ENCODE data around the gene EXOG.

The EXOG gene

GRCh38 chr3:38573111-38573510 lies 77.0 kb downstream of the EXOG start:
- no peak overlapping the region for H2AFZ ChIP-seq (ENCODE audit: low read depth, low read length)
- H3K4me3 ChIP-seq (ENCODE audit: low read length), result no peak overlapping the region
- H3K36me3 ChIP-seq (replicated peaks; ENCODE audit: low read depth, low read length), result no peaks in the 10 kb centered on the region
- no peaks in the 10 kb centered on the region for H3K27me3 ChIP-seq (ENCODE audit: low read depth, low read length)
- no peak overlapping the region for H3K27ac ChIP-seq (ENCODE audit: low read length)
- TF ChIP-seq CTCF (IDR thresholded peaks at IDR 0.05; ENCODE audit: low read depth, low read length), result no peak
- TF ChIP-seq EZH2phosphoT487 (IDR thresholded peaks at IDR 0.05; ENCODE audit: low read depth), result no peak
- H4K20me1 ChIP-seq (ENCODE audit: insufficient read depth, low read length), result no peaks in the 10 kb centered on the region
- no peak overlapping the region for H3K4me2 ChIP-seq (ENCODE audit: low read length)
- H3K9me3 ChIP-seq (ENCODE audit: insufficient read depth, low read length), result no peaks in the 10 kb centered on the region
- H3K9ac ChIP-seq (ENCODE audit: low read length), result no peak overlapping the region
- no peaks in the 10 kb centered on the region for H3K79me2 ChIP-seq (ENCODE audit: low read length)
- H3K4me1 ChIP-seq (ENCODE audit: low read length), result no peaks in the 10 kb centered on the region

- H3K27me3 ChIP-seq (ENCODE audit: low read depth, low read length), result no peaks in the 10 kb centered on the region
- H3K4me3 ChIP-seq (ENCODE audit: low read length), result no peak overlapping the region
- H3K27ac ChIP-seq (ENCODE audit: low read length), result no peak overlapping the region
- H3K9me3 ChIP-seq (ENCODE audit: insufficient read depth, low read length), result no peaks in the 10 kb centered on the region
- H4K20me1 ChIP-seq (ENCODE audit: insufficient read depth, low read length), result no peaks in the 10 kb centered on the region
- no peak overlapping the region for H3K9ac ChIP-seq (ENCODE audit: low read length)
- H3K4me2 ChIP-seq (ENCODE audit: low read length), result no peak overlapping the region
- H3K36me3 ChIP-seq (replicated peaks; ENCODE audit: low read depth, low read length), result no peaks in the 10 kb centered on the region
- H3K4me1 ChIP-seq (ENCODE audit: low read length), result no peaks in the 10 kb centered on the region
- H3K79me2 ChIP-seq (ENCODE audit: low read length), result no peaks in the 10 kb centered on the region
- H2AFZ ChIP-seq (ENCODE audit: low read depth, low read length), result no peak overlapping the region
- no peak for TF ChIP-seq EZH2phosphoT487 (IDR thresholded peaks at IDR 0.05; ENCODE audit: low read depth)
- TF ChIP-seq CTCF (IDR thresholded peaks at IDR 0.05; ENCODE audit: low read depth, low read length), result no peak
Measured at GRCh38 chr3:38573556-38573955, 77.4 kb downstream of the EXOG start.

GRCh38 chr3:38574411-38575278 lies 78.5 kb downstream of the EXOG start:
- Histone ChIP-seq H3K36me3 (replicated peaks; ENCODE audit: low read depth, low read length) (no peaks in the 10 kb centered on the region), H3K9ac (ENCODE audit: low read length) (no peak overlapping the region), H3K79me2 (ENCODE audit: low read length) (no peaks in the 10 kb centered on the region), H3K27me3 (ENCODE audit: low read depth, low read length) (no peaks in the 10 kb centered on the region), H3K27ac (ENCODE audit: low read length) (no peak overlapping the region), H2AFZ (ENCODE audit: low read depth, low read length) (no peak overlapping the region), H3K4me1 (ENCODE audit: low read length) (peaks cover 3% of the 10 kb centered on the region), H3K4me2 (ENCODE audit: low read length) (no peak overlapping the region), H3K9me3 (ENCODE audit: insufficient read depth, low read length) (no peaks in the 10 kb centered on the region), H3K4me3 (ENCODE audit: low read length) (no peak overlapping the region), H4K20me1 (ENCODE audit: insufficient read depth, low read length) (no peaks in the 10 kb centered on the region)
- no peak for TF ChIP-seq CTCF (IDR thresholded peaks at IDR 0.05; ENCODE audit: low read depth, low read length)
- TF ChIP-seq EZH2phosphoT487 (IDR thresholded peaks at IDR 0.05; ENCODE audit: low read depth), result no peak

- H3K27ac ChIP-seq (ENCODE audit: low read length), result no peak overlapping the region
- TF ChIP-seq CTCF (IDR thresholded peaks at IDR 0.05; ENCODE audit: low read depth, low read length), result no peak
- TF ChIP-seq EZH2phosphoT487 (IDR thresholded peaks at IDR 0.05; ENCODE audit: low read depth), result no peak
Measured at GRCh38 chr3:38575279-38575843, 79.2 kb downstream of the EXOG start.

More at GRCh38 chr3:38575279-38575843, 79.2 kb downstream of the EXOG start:
- Histone ChIP-seq H3K27me3 (ENCODE audit: low read depth, low read length) (no peaks in the 10 kb centered on the region), H3K9me3 (ENCODE audit: insufficient read depth, low read length) (no peaks in the 10 kb centered on the region), H3K36me3 (replicated peaks; ENCODE audit: low read depth, low read length) (no peaks in the 10 kb centered on the region), H2AFZ (ENCODE audit: low read depth, low read length) (no peak overlapping the region), H3K9ac (ENCODE audit: low read length) (no peak overlapping the region), H3K4me1 (ENCODE audit: low read length) (peaks cover 10% of the 10 kb centered on the region), H3K4me2 (ENCODE audit: low read length) (no peak overlapping the region), H4K20me1 (ENCODE audit: insufficient read depth, low read length) (no peaks in the 10 kb centered on the region), H3K79me2 (ENCODE audit: low read length) (no peaks in the 10 kb centered on the region), H3K4me3 (ENCODE audit: low read length) (no peak overlapping the region)
